Measurements from ENCODE around the gene ATL1. TPM values are rescaled to one million over a fixed set of nuclear protein-coding genes. Genes with fewer than 3 reads are reported as not detected.

ATL1 gene
- total and polyA plus RNA-seq, 2 experiments from 2014 or later = 3.5 to 7.0 TPM

GRCh38 chr14:50539051-50539450, 20.9 kb upstream of the ATL1 start (continued):
- TF ChIP-seq ETS1 (IDR thresholded peaks at IDR 0.05) (no peak), STAT1 (IDR thresholded peaks at IDR 0.05; ENCODE audit: unreplicated experiment) (no peak), NANOG (IDR thresholded peaks at IDR 0.05; ENCODE audit: borderline replicate concordance) (no peak), EZH2 (IDR thresholded peaks at IDR 0.05; ENCODE audit: low read depth, unreplicated experiment) (no peak), ZNF331 (CRISPR knock-in tag; IDR thresholded peaks at IDR 0.05; ENCODE audit: low read depth) (no peak)

GRCh38 chr14:50541159-50541567, 18.8 kb upstream of the ATL1 start:
- ATAC-seq = no peak
- H3K4me1 ChIP-seq (ENCODE audit: insufficient read depth) = no peaks in the 10 kb centered on the region
- H3K4me1 Mint-ChIP-seq = peaks cover 4% of the 10 kb centered on the region; the same call in 2 of the 3 replicates
- TF ChIP-seq EZH2phosphoT487 (IDR thresholded peaks at IDR 0.05; ENCODE audit: unreplicated experiment) (no peak), ETS1 (IDR thresholded peaks at IDR 0.05) (no peak), ZNF331 (CRISPR knock-in tag; IDR thresholded peaks at IDR 0.05; ENCODE audit: low read depth) (no peak), EZH2 (IDR thresholded peaks at IDR 0.05; ENCODE audit: low read depth, unreplicated experiment) (no peak), CTCF (conservative IDR thresholded peaks at IDR 0.05; ENCODE audit: low read depth in 2 of 2) (no peak), STAT1 (IDR thresholded peaks at IDR 0.05; ENCODE audit: unreplicated experiment) (no peak), JUNB (IDR thresholded peaks at IDR 0.05; ENCODE audit: unreplicated experiment) (no peak), REST (IDR thresholded peaks at IDR 0.05; ENCODE audit: unreplicated experiment) (no peak), CREB1 (CRISPR knock-in tag; IDR thresholded peaks at IDR 0.05; ENCODE audit: low read depth) (no peak), ZNF462 (CRISPR knock-in tag; IDR thresholded peaks at IDR 0.05) (no peak)

More at GRCh38 chr14:50541159-50541567, 18.8 kb upstream of the ATL1 start:
- no peak overlapping the region for H3K4me3 Mint-ChIP-seq
- Histone ChIP-seq H3K36me3 (ENCODE audit: insufficient read depth) (no peaks in the 10 kb centered on the region), H3F3A (replicated peaks; ENCODE audit: low read depth) (no peaks in the 10 kb centered on the region), H3K4me2 (no peak overlapping the region), H3K4me3 (no peak overlapping the region), H3K27me3 (ENCODE audit: insufficient read depth) (no peaks in the 10 kb centered on the region), H3K27ac (ENCODE audit: low read depth) (no peak overlapping the region; the same call in 1 of the 2 replicates), H2AFZ (no peak overlapping the region), H3K9me2 (ENCODE audit: insufficient read depth) (no peaks in the 10 kb centered on the region), H4K20me1 (replicated peaks; ENCODE audit: insufficient read depth) (no peaks in the 10 kb centered on the region), H3K79me2 (replicated peaks; ENCODE audit: insufficient read depth) (no peaks in the 10 kb centered on the region)
- H3K36me3 Mint-ChIP-seq (ENCODE audit: low read depth) = peaks cover 17% of the 10 kb centered on the region; the same call in 2 of the 3 replicates
- H3K27me3 Mint-ChIP-seq (ENCODE audit: insufficient read depth, low read depth, poor library complexity) = no peaks in the 10 kb centered on the region
- no peak overlapping the region for H3K27ac Mint-ChIP-seq
- H3K9me3 Mint-ChIP-seq = peaks cover 20% of the 10 kb centered on the region
- DNase-seq (ENCODE audit: low spot score) = no peak

All from GM23338 (cell line).